SHP77 treated with DMSO at 0.1 percent for 48 hours (cell line): ENCODE measurements around the gene CNTLN.
"Not testable (repeated sequence)": the region's sequence is repeated elsewhere in the genome, so short reads cannot be mapped to it uniquely, and the experiment has no call there.

ENCODE experiments used
- DNase-seq: peaks from one replicate; lab custom pipeline; 2025; lab: John Stamatoyannopoulos, UW

Gene CNTLN

GRCh38 chr9:17171309-17172094, 36.7 kb downstream of the CNTLN start:
- no peak for DNase-seq

GRCh38 chr9:17177496-17177895, 42.7 kb downstream of the CNTLN start:
- DNase-seq = not testable (repeated sequence)

GRCh38 chr9:17185481-17186029, 50.7 kb downstream of the CNTLN start:
- no peak for DNase-seq

- no peak for DNase-seq
Measured at GRCh38 chr9:17191082-17191481, 56.2 kb downstream of the CNTLN start.

- DNase-seq = no peak
Measured at GRCh38 chr9:17204611-17205152, 69.8 kb downstream of the CNTLN start.

GRCh38 chr9:17216011-17216410, 81.2 kb downstream of the CNTLN start:
- DNase-seq = no peak

GRCh38 chr9:17216646-17217045, 81.8 kb downstream of the CNTLN start:
- no peak for DNase-seq

- no peak for DNase-seq
Measured at GRCh38 chr9:17217272-17217671, 82.4 kb downstream of the CNTLN start.

GRCh38 chr9:17219261-17219660, 84.4 kb downstream of the CNTLN start:
- no peak for DNase-seq

GRCh38 chr9:17222932-17223331, 88.1 kb downstream of the CNTLN start:
- DNase-seq = no peak

GRCh38 chr9:17225407-17225806, 90.6 kb downstream of the CNTLN start:
- no peak for DNase-seq

- DNase-seq = no peak
Measured at GRCh38 chr9:17229945-17230560, 95.2 kb downstream of the CNTLN start.

GRCh38 chr9:17230646-17231045, 95.8 kb downstream of the CNTLN start:
- no peak for DNase-seq

- no peak for DNase-seq
Measured at GRCh38 chr9:17236147-17236546, 101.3 kb downstream of the CNTLN start.

- no peak for DNase-seq
Measured at GRCh38 chr9:17246770-17247169, 111.9 kb downstream of the CNTLN start.

- DNase-seq = no peak
Measured at GRCh38 chr9:17251100-17251499, 116.3 kb downstream of the CNTLN start.

- not testable (repeated sequence) for DNase-seq
Measured at GRCh38 chr9:17268531-17269188, 133.8 kb downstream of the CNTLN start.

- DNase-seq = no peak
Measured at GRCh38 chr9:17269799-17270198, 135.0 kb downstream of the CNTLN start.

- no peak for DNase-seq
Measured at GRCh38 chr9:17272536-17272935, 137.7 kb downstream of the CNTLN start.

- no peak for DNase-seq
Measured at GRCh38 chr9:17280350-17281012, 145.6 kb downstream of the CNTLN start.

- not testable (repeated sequence) for DNase-seq
Measured at GRCh38 chr9:17290673-17291072, 155.8 kb downstream of the CNTLN start.

GRCh38 chr9:17291766-17292165, 156.9 kb downstream of the CNTLN start:
- no peak for DNase-seq
